ENCODE results near the gene FOCAD.

The FOCAD gene

GRCh38 chr9:20823051-20823450 lies 139.0 kb downstream of the FOCAD start:
- H3K9me3 ChIP-seq, result no peaks in the 10 kb centered on the region
- no peak for TF ChIP-seq CTCF (IDR thresholded peaks at IDR 0.05)
- no peaks in the 10 kb centered on the region for H3K27me3 ChIP-seq
- H3K27ac ChIP-seq, result no peak overlapping the region
- H3K36me3 ChIP-seq, result peaks cover 0 to 4% (median 0%) of the 10 kb centered on the region in 3 donors
- DNase-seq, result no peak
- H3K4me3 ChIP-seq, result no peak overlapping the region
- no peaks in the 10 kb centered on the region for H3K4me1 ChIP-seq
- intact Hi-C loops (cut with DNase I; ENCODE audit: low total_unique reads), result no loop called here

GRCh38 chr9:20831028-20831427 lies 147.0 kb downstream of the FOCAD start:
- Histone ChIP-seq H3K4me3 (no peak overlapping the region), H3K9me3 (no peaks in the 10 kb centered on the region), H3K4me1 (no peaks in the 10 kb centered on the region), H3K36me3 (peaks cover 0 to 5% (median 0%) of the 10 kb centered on the region in 3 donors), H3K27me3 (no peaks in the 10 kb centered on the region), H3K27ac (no peak overlapping the region)
- intact Hi-C loops (cut with DNase I; ENCODE audit: low total_unique reads), result no loop called here
- no peak for TF ChIP-seq CTCF (IDR thresholded peaks at IDR 0.05)
- DNase-seq, result no peak

- Histone ChIP-seq H3K9me3 (no peaks in the 10 kb centered on the region), H3K4me1 (peaks cover 0 to 1% (median under 1%) of the 10 kb centered on the region in 4 donors), H3K36me3 (peaks cover 0 to 5% (median 0%) of the 10 kb centered on the region in 3 donors), H3K4me3 (no peak overlapping the region), H3K27ac (no peak overlapping the region), H3K27me3 (no peaks in the 10 kb centered on the region)
- no peak for TF ChIP-seq CTCF (IDR thresholded peaks at IDR 0.05)
- intact Hi-C loops (cut with DNase I; ENCODE audit: low total_unique reads), result no loop called here
- no peak for DNase-seq
Measured at GRCh38 chr9:20832775-20833174, 148.7 kb downstream of the FOCAD start.

GRCh38 chr9:20835377-20836286 lies 151.6 kb downstream of the FOCAD start:
- TF ChIP-seq CTCF (IDR thresholded peaks at IDR 0.05), result no peak
- H3K27ac ChIP-seq, result no peak overlapping the region
- no peak overlapping the region for H3K4me3 ChIP-seq
- no peaks in the 10 kb centered on the region for H3K27me3 ChIP-seq
- intact Hi-C loops (cut with DNase I; ENCODE audit: low total_unique reads), result no loop called here
- peaks cover 0 to 7% (median 4%) of the 10 kb centered on the region in 3 donors for H3K36me3 ChIP-seq
- H3K9me3 ChIP-seq, result no peaks in the 10 kb centered on the region
- H3K4me1 ChIP-seq, result peaks cover 0 to 5% (median 1%) of the 10 kb centered on the region in 4 donors
- no peak for DNase-seq

- Histone ChIP-seq H3K4me1 (peaks cover 0 to 5% (median 1%) of the 10 kb centered on the region in 4 donors), H3K4me3 (no peak overlapping the region), H3K27ac (no peak overlapping the region), H3K36me3 (peaks cover 0 to 7% (median 4%) of the 10 kb centered on the region in 3 donors), H3K27me3 (no peaks in the 10 kb centered on the region), H3K9me3 (peaks cover 0 to 3% (median 0%) of the 10 kb centered on the region in 3 donors)
- intact Hi-C loops (cut with DNase I; ENCODE audit: low total_unique reads), result no loop called here
- no peak for DNase-seq
- no peak for TF ChIP-seq CTCF (IDR thresholded peaks at IDR 0.05)
Measured at GRCh38 chr9:20837166-20837565, 153.1 kb downstream of the FOCAD start.

Measured in tibial artery (tissue), 4 donors.